HEK293 (cell line): ENCODE measurements around the gene OR4K13.

ENCODE experiments used
- CTCF ChIA-PET: fragments of 350-600 bp; formaldehyde crosslinking; extraction: SDS; loops from one replicate; lab custom pipeline; 2021; ENCODE audit warnings: antibody characterized with exemption; lab: Yijun Ruan, JAX
- POLR2A ChIA-PET: fragments of 300-600 bp; formaldehyde crosslinking; extraction: SDS; loops from one replicate; lab custom pipeline; 2020; ENCODE audit warnings: antibody characterized with exemption, inconsistent platforms; lab: Yijun Ruan, JAX
- H3K27ac ChIP-seq: fragments of 200-500 bp; sonication (Bioruptor generic); 2 replicates; pipeline ENCODE4 v1.5.1; 2014; ENCODE audit warnings: low read depth, low read length, control low read depth, inconsistent platforms; ENCODE audit errors: extremely low read depth
- H3K36me3 ChIP-seq, 2 experiments: fragments of 200-500 bp in 1 of 2; sonication (Bioruptor generic) in 1 of 2; 1 replicate in 1 of 2; 2 replicates in 1 of 2; pipeline ENCODE4 v1.5.1; 2014 to 2017; ENCODE audit warnings: inconsistent platforms in 2 of 2, low read length in 2 of 2; ENCODE audit not compliant: control insufficient read depth in 2 of 2, insufficient read depth in 1 of 2
- H3K4me1 ChIP-seq: fragments of 200-500 bp; sonication (Bioruptor generic); 2 replicates; pipeline ENCODE4 v1.5.1; 2014; ENCODE audit warnings: mild to moderate bottlenecking, low read length, inconsistent platforms; ENCODE audit not compliant: control insufficient read depth, insufficient read depth
- H3K4me3 ChIP-seq: 2 replicates; pipeline ENCODE4 v1.5.1; 2011; ENCODE audit warnings: low read depth, mild to moderate bottlenecking, control low read depth, low read length, moderate library complexity
- H3K9me3 ChIP-seq: fragments of 200-500 bp; sonication (Bioruptor generic); 2 replicates; pipeline ENCODE4 v1.5.1; 2014; ENCODE audit warnings: low read depth, low read length, inconsistent platforms; ENCODE audit not compliant: control insufficient read depth, insufficient read depth
- CTCF ChIP-seq: fragments of 450-650 bp; formaldehyde crosslinking; IDR thresholded peaks from 2 replicates; pipeline ENCODE4 v1.5.1; 2016; ENCODE audit warnings: missing biosample characterization, missing genetic modification characterization
- HOXC10 ChIP-seq: sonication (generic); formaldehyde crosslinking; IDR thresholded peaks from 2 replicates; pipeline ENCODE4 v1.8.1; 2023; ENCODE audit warnings: mild to moderate bottlenecking, missing genetic modification reagents
- ZEB2 ChIP-seq: fragments of 450-650 bp; formaldehyde crosslinking; IDR thresholded peaks from 2 replicates; pipeline ENCODE4 v1.5.1; 2016; ENCODE audit warnings: missing biosample characterization, missing genetic modification characterization
- ZNF16 ChIP-seq: fragments of 450-650 bp; formaldehyde crosslinking; IDR thresholded peaks from 2 replicates; pipeline ENCODE4 v1.5.1; 2016; ENCODE audit warnings: low read depth, missing biosample characterization, missing genetic modification characterization
- ZNF174 ChIP-seq: fragments of 450-650 bp; formaldehyde crosslinking; IDR thresholded peaks from 2 replicates; pipeline ENCODE4 v1.5.0; 2017; ENCODE audit warnings: missing biosample characterization, mild to moderate bottlenecking, missing genetic modification characterization
- ZNF248 ChIP-seq: fragments of 450-650 bp; formaldehyde crosslinking; IDR thresholded peaks from 2 replicates; pipeline ENCODE4 v1.5.1; 2017; ENCODE audit warnings: missing biosample characterization, missing genetic modification characterization
- ZNF362 ChIP-seq: fragments of 450-650 bp; formaldehyde crosslinking; IDR thresholded peaks from 2 replicates; pipeline ENCODE4 v1.5.1; 2016; ENCODE audit warnings: missing biosample characterization, missing genetic modification characterization
- ZNF555 ChIP-seq: fragments of 450-650 bp; formaldehyde crosslinking; conservative IDR thresholded peaks from 2 replicates; pipeline ENCODE4 v1.5.1; 2017; ENCODE audit warnings: missing biosample characterization, mild to moderate bottlenecking, missing genetic modification characterization, inconsistent platforms
- ZNF707 ChIP-seq: fragments of 450-650 bp; formaldehyde crosslinking; IDR thresholded peaks from 2 replicates; pipeline ENCODE4 v1.5.1; 2016; ENCODE audit warnings: missing biosample characterization, missing genetic modification characterization
- ZNF792 ChIP-seq: fragments of 450-650 bp; formaldehyde crosslinking; IDR thresholded peaks from 2 replicates; pipeline ENCODE4 v1.5.1; 2016; ENCODE audit warnings: missing biosample characterization, missing genetic modification characterization
- ZNF837 ChIP-seq: fragments of 450-650 bp; formaldehyde crosslinking; IDR thresholded peaks from 2 replicates; pipeline ENCODE4 v1.5.1; 2016; ENCODE audit warnings: missing biosample characterization, missing genetic modification characterization
- ZSCAN16 ChIP-seq: fragments of 450-650 bp; formaldehyde crosslinking; IDR thresholded peaks from 2 replicates; pipeline ENCODE4 v1.5.1; 2016; ENCODE audit warnings: missing biosample characterization, missing genetic modification characterization

OR4K13 gene

GRCh38 chr14:20002319-20002718 lies 33.5 kb downstream of the OR4K13 start (continued):
- TF ChIP-seq HOXC10 (CRISPR knock-in tag) (no peak), ZSCAN16 (no peak), ZNF362 (tag by site-specific recombination) (no peak), ZNF248 (tag by site-specific recombination) (no peak)
- TF ChIP-seq, all 188 proteins: peak for 0

- H3K4me3 ChIP-seq: no peak within 1 kb of the TSS
- POLR2A ChIA-PET: no interaction called here
- H3K27ac ChIP-seq: no peak within 1 kb of the TSS
- no peaks in the 10 kb centered on the region for H3K36me3 ChIP-seq
- TF ChIP-seq ZNF174 (tag by site-specific recombination): no peak
- no peak for TF ChIP-seq CTCF (tag by site-specific recombination)
- no peak for TF ChIP-seq ZNF555
- CTCF ChIA-PET: interaction anchor here (0.7 kb wide), 1 partner anchor 155 kb away, joined by 3 read pairs; no protein-coding TSS in a partner anchor
- H3K4me1 ChIP-seq: no peaks in the 10 kb centered on the region
- no peaks in the 10 kb centered on the region for H3K9me3 ChIP-seq
Measured at GRCh38 chr14:20001863-20002262, 34.0 kb downstream of the OR4K13 start, which contains the start of gene OR4Q2. Gene OR4Q2 (plus strand): TSS chr14:20002163.

GRCh38 chr14:19993438-19993837 lies 42.4 kb downstream of the OR4K13 start:
- H3K9me3 ChIP-seq: no peaks in the 10 kb centered on the region

More at GRCh38 chr14:19993438-19993837, 42.4 kb downstream of the OR4K13 start:
- TF ChIP-seq ZNF707 (tag by site-specific recombination) (no peak), ZNF16 (tag by site-specific recombination) (no peak), ZNF792 (no peak), ZEB2 (no peak), ZNF837 (tag by site-specific recombination) (no peak)
- CTCF ChIA-PET: no interaction called here
- no peaks in the 10 kb centered on the region for H3K4me1 ChIP-seq
- no peak overlapping the region for H3K4me3 ChIP-seq
- no peak overlapping the region for H3K27ac ChIP-seq
- H3K36me3 ChIP-seq: no peaks in the 10 kb centered on the region
- POLR2A ChIA-PET: no interaction called here
